Skeletal muscle satellite cell (primary cell): ENCODE data around the gene LORICRIN.

ENCODE experiments used
- H3K27me3 ChIP-seq: 2 replicates; pipeline ENCODE4 v1.7.0; 2013; ENCODE audit warnings: low read length; ENCODE audit not compliant: control insufficient read depth, insufficient read depth
- H3K36me3 ChIP-seq: 2 replicates; pipeline ENCODE4 v1.7.0; 2013; ENCODE audit warnings: mild to moderate bottlenecking, control low read depth, low read length; ENCODE audit not compliant: insufficient read depth
- H3K4me1 ChIP-seq: 2 replicates; pipeline ENCODE4 v1.7.0; 2013; ENCODE audit warnings: low read length; ENCODE audit not compliant: control insufficient read depth, insufficient read depth
- H3K4me2 ChIP-seq: 2 replicates; pipeline ENCODE4 v1.7.0; 2013; ENCODE audit warnings: mild to moderate bottlenecking, low read length
- H3K4me3 ChIP-seq: 2 replicates; pipeline ENCODE4 v1.7.0; 2013; ENCODE audit warnings: low read length
- H3K9ac ChIP-seq: 2 replicates; pipeline ENCODE4 v1.7.0; 2013; ENCODE audit warnings: mild to moderate bottlenecking, low read depth, low read length, moderate library complexity
- H3K9me3 ChIP-seq: replicated peaks from 2 replicates; pipeline ENCODE4 v1.7.0; 2013; ENCODE audit warnings: mild to moderate bottlenecking, control low read depth, low read length

LORICRIN gene

GRCh38 chr1:153231363-153231762, 28.1 kb upstream of the LORICRIN start:
- H3K36me3 ChIP-seq: no peaks in the 10 kb centered on the region
- H3K4me2 ChIP-seq: no peak overlapping the region
- no peak overlapping the region for H3K4me3 ChIP-seq
- no peaks in the 10 kb centered on the region for H3K9me3 ChIP-seq
- peaks cover 7% of the 10 kb centered on the region for H3K27me3 ChIP-seq
- no peak overlapping the region for H3K9ac ChIP-seq
- H3K4me1 ChIP-seq: no peaks in the 10 kb centered on the region

- Histone ChIP-seq H3K9ac (no peak overlapping the region), H3K4me2 (no peak overlapping the region), H3K4me3 (no peak overlapping the region), H3K9me3 (no peaks in the 10 kb centered on the region), H3K4me1 (no peaks in the 10 kb centered on the region), H3K36me3 (no peaks in the 10 kb centered on the region), H3K27me3 (peaks cover 7% of the 10 kb centered on the region)
Measured at GRCh38 chr1:153231785-153232184, 27.7 kb upstream of the LORICRIN start.

GRCh38 chr1:153232553-153232952, 26.9 kb upstream of the LORICRIN start:
- no peaks in the 10 kb centered on the region for H3K36me3 ChIP-seq
- no peak overlapping the region for H3K4me3 ChIP-seq

GRCh38 chr1:153233448-153233847, 26.0 kb upstream of the LORICRIN start:
- Histone ChIP-seq H3K4me2 (no peak overlapping the region), H3K4me1 (no peaks in the 10 kb centered on the region), H3K4me3 (no peak overlapping the region), H3K27me3 (peaks cover 4% of the 10 kb centered on the region), H3K36me3 (no peaks in the 10 kb centered on the region), H3K9ac (no peak overlapping the region), H3K9me3 (no peaks in the 10 kb centered on the region)

More at GRCh38 chr1:153232553-153232952, 26.9 kb upstream of the LORICRIN start:
- Histone ChIP-seq H3K4me1 (no peaks in the 10 kb centered on the region), H3K4me2 (no peak overlapping the region), H3K27me3 (peaks cover 7% of the 10 kb centered on the region), H3K9ac (no peak overlapping the region), H3K9me3 (no peaks in the 10 kb centered on the region)

- Histone ChIP-seq H3K9ac (no peak overlapping the region), H3K9me3 (no peaks in the 10 kb centered on the region), H3K27me3 (no peaks in the 10 kb centered on the region), H3K36me3 (no peaks in the 10 kb centered on the region), H3K4me2 (no peak overlapping the region), H3K4me1 (no peaks in the 10 kb centered on the region), H3K4me3 (no peak overlapping the region)
Measured at GRCh38 chr1:153238527-153238926, 21.0 kb upstream of the LORICRIN start.

GRCh38 chr1:153242160-153242559, 17.3 kb upstream of the LORICRIN start:
- H3K27me3 ChIP-seq: no peaks in the 10 kb centered on the region
- no peak overlapping the region for H3K4me2 ChIP-seq
- no peak overlapping the region for H3K9ac ChIP-seq
- no peaks in the 10 kb centered on the region for H3K4me1 ChIP-seq
- no peak overlapping the region for H3K4me3 ChIP-seq
- H3K36me3 ChIP-seq: no peaks in the 10 kb centered on the region
- H3K9me3 ChIP-seq: no peaks in the 10 kb centered on the region

GRCh38 chr1:153245466-153245865, 14.0 kb upstream of the LORICRIN start:
- Histone ChIP-seq H3K9me3 (no peaks in the 10 kb centered on the region), H3K9ac (no peak overlapping the region), H3K4me1 (no peaks in the 10 kb centered on the region), H3K4me2 (no peak overlapping the region), H3K27me3 (no peaks in the 10 kb centered on the region), H3K36me3 (no peaks in the 10 kb centered on the region), H3K4me3 (no peak overlapping the region)

GRCh38 chr1:153246018-153246417, 13.5 kb upstream of the LORICRIN start:
- H3K27me3 ChIP-seq: no peaks in the 10 kb centered on the region

GRCh38 chr1:153246825-153247224, 12.7 kb upstream of the LORICRIN start:
- Histone ChIP-seq H3K36me3 (no peaks in the 10 kb centered on the region), H3K4me1 (no peaks in the 10 kb centered on the region), H3K4me3 (no peak overlapping the region), H3K9ac (no peak overlapping the region), H3K4me2 (no peak overlapping the region), H3K27me3 (no peaks in the 10 kb centered on the region), H3K9me3 (no peaks in the 10 kb centered on the region)

More at GRCh38 chr1:153246018-153246417, 13.5 kb upstream of the LORICRIN start:
- Histone ChIP-seq H3K9ac (no peak overlapping the region), H3K4me2 (no peak overlapping the region), H3K4me3 (no peak overlapping the region), H3K36me3 (no peaks in the 10 kb centered on the region), H3K4me1 (no peaks in the 10 kb centered on the region), H3K9me3 (no peaks in the 10 kb centered on the region)

GRCh38 chr1:153248176-153248879, 11.2 kb upstream of the LORICRIN start:
- Histone ChIP-seq H3K9ac (no peak overlapping the region), H3K36me3 (no peaks in the 10 kb centered on the region), H3K4me1 (no peaks in the 10 kb centered on the region), H3K27me3 (no peaks in the 10 kb centered on the region), H3K4me3 (no peak overlapping the region), H3K4me2 (no peak overlapping the region), H3K9me3 (no peaks in the 10 kb centered on the region)

- H3K36me3 ChIP-seq: no peaks in the 10 kb centered on the region
- H3K9me3 ChIP-seq: no peaks in the 10 kb centered on the region
- no peaks in the 10 kb centered on the region for H3K4me1 ChIP-seq
- H3K9ac ChIP-seq: no peak overlapping the region
- H3K27me3 ChIP-seq: no peaks in the 10 kb centered on the region
- no peak overlapping the region for H3K4me3 ChIP-seq
- no peak overlapping the region for H3K4me2 ChIP-seq
Measured at GRCh38 chr1:153250166-153250565, 9.3 kb upstream of the LORICRIN start.

GRCh38 chr1:153251087-153251486, 8.4 kb upstream of the LORICRIN start:
- Histone ChIP-seq H3K9me3 (no peaks in the 10 kb centered on the region), H3K36me3 (no peaks in the 10 kb centered on the region), H3K9ac (no peak overlapping the region), H3K27me3 (no peaks in the 10 kb centered on the region), H3K4me1 (no peaks in the 10 kb centered on the region), H3K4me2 (no peak overlapping the region), H3K4me3 (no peak overlapping the region)
